B cell (primary cell): ENCODE measurements around the gene RRM1. TPM values are rescaled to one million over a fixed set of nuclear protein-coding genes. Genes with fewer than 3 reads are reported as not detected.

Experiments
- ATAC-seq: fragments of 200-7000 bp; cut with Tn5 transposase; one replicate; pipeline ENCODE4 v1.10.0; 2021; ENCODE audit warnings: low read depth, mild to moderate bottlenecking, moderate number of reproducible peaks, moderate library complexity
- CTCF ChIA-PET: fragments of 350-600 bp; sonication (Branson Sonifier 250); formaldehyde crosslinking; loops from one replicate; lab custom pipeline; 2021; ENCODE audit warnings: antibody characterized with exemption, inconsistent platforms; lab: Charles Lee
- POLR2A ChIA-PET: fragments of 350-600 bp; sonication (Branson Sonifier 250); formaldehyde crosslinking; loops from one replicate; lab custom pipeline; 2021; ENCODE audit warnings: antibody characterized with exemption; lab: Charles Lee
- DNase-seq: peaks from one replicate; pipeline ENCODE4 v3.0.0; 2013
- H2AFZ ChIP-seq: 2 replicates; pipeline ENCODE4 v1.6.1; 2012; ENCODE audit warnings: mild to moderate bottlenecking, low read depth, low read length; ENCODE audit not compliant: insufficient read depth, poor library complexity, severe bottlenecking
- H3K27ac ChIP-seq, 2 donors: 1 replicate in 1 of 2; 2 replicates in 1 of 2; pipeline ENCODE4 v1.5.1; 2012 to 2013; ENCODE audit warnings: low read length in 2 of 2, mild to moderate bottlenecking in 2 of 2, moderate library complexity in 1 of 2
- H3K27me3 ChIP-seq, 4 experiments: fragments of 200-600 bp in 1 of 4; sonication (generic) in 1 of 4; replicated peaks in 1 of 4; 1 replicate in 2 of 4; 2 replicates in 2 of 4; pipeline versions ENCODE4 v1.6.1 to v1.7.0; 2013 to 2016; ENCODE audit warnings: low read length in 3 of 4, mild to moderate bottlenecking in 2 of 4, mixed read lengths in 1 of 4, moderate library complexity in 1 of 4; ENCODE audit not compliant: insufficient read depth in 4 of 4, control insufficient read depth in 3 of 4; ENCODE audit errors: control extremely low read depth in 1 of 4
- H3K36me3 ChIP-seq, 2 experiments: replicated peaks in 1 of 2; 1 replicate in 1 of 2; 2 replicates in 1 of 2; pipeline versions ENCODE4 v1.6.1 to v1.7.1; 2013; ENCODE audit warnings: low read length in 1 of 2; ENCODE audit not compliant: insufficient read depth in 2 of 2, control insufficient read depth in 1 of 2; ENCODE audit errors: control extremely low read depth in 1 of 2, extremely low read depth in 1 of 2
- H3K4me1 ChIP-seq, 2 donors: fragments of 200-600 bp in 1 of 2; sonication (generic) in 1 of 2; 1 replicate in 1 of 2; 2 replicates in 1 of 2; pipeline versions ENCODE4 v1.5.1 to v1.6.1; 2013 to 2017; ENCODE audit warnings: low read length in 2 of 2; ENCODE audit not compliant: control insufficient read depth in 2 of 2, insufficient read depth in 2 of 2
- H3K4me2 ChIP-seq: replicated peaks from 2 replicates; pipeline ENCODE3; 2012; ENCODE audit warnings: mild to moderate bottlenecking, low read depth, low read length; ENCODE audit not compliant: poor library complexity, severe bottlenecking
- H3K4me3 ChIP-seq, 5 experiments: fragments of 200-600 bp in 1 of 5; sonication (generic) in 1 of 5; 1 replicate in 3 of 5; 2 replicates in 2 of 5; pipeline versions ENCODE4 v1.5.1 to v1.7.0; 2011 to 2016; ENCODE audit warnings: low read length in 4 of 5, mild to moderate bottlenecking in 4 of 5, low read depth in 2 of 5, control low read depth in 1 of 5, moderate library complexity in 1 of 5; ENCODE audit not compliant: insufficient read depth in 1 of 5; ENCODE audit errors: control extremely low read depth in 1 of 5, extremely low read depth in 1 of 5
- H3K79me2 ChIP-seq: fragments of 200-600 bp; sonication (generic); one replicate; pipeline ENCODE4 v1.6.0; 2016; ENCODE audit warnings: low read length; ENCODE audit not compliant: control insufficient read depth, insufficient read depth
- H3K9ac ChIP-seq: fragments of 200-600 bp; sonication (generic); 2 replicates; pipeline ENCODE4 v1.6.1; 2017; ENCODE audit warnings: mild to moderate bottlenecking, low read length, moderate library complexity
- H3K9me3 ChIP-seq, 3 donors: one replicate each; pipeline versions ENCODE4 v1.6.1 to v1.7.1; 2013; ENCODE audit warnings: low read length in 2 of 3; ENCODE audit not compliant: control insufficient read depth in 2 of 3, insufficient read depth in 1 of 3; ENCODE audit errors: control extremely low read depth in 1 of 3
- H4K20me1 ChIP-seq: 2 replicates; pipeline ENCODE4 v1.6.0; 2012; ENCODE audit warnings: mild to moderate bottlenecking, low read length; ENCODE audit not compliant: insufficient read depth, control insufficient read depth, poor library complexity, severe bottlenecking
- H3K27ac Mint-ChIP-seq: one replicate; pipeline ENCODE4 v1.8.0; 2021; ENCODE audit warnings: mixed read lengths
- H3K27me3 Mint-ChIP-seq: one replicate; pipeline ENCODE4 v1.8.0; 2021; ENCODE audit warnings: mixed read lengths
- H3K4me1 Mint-ChIP-seq: one replicate; pipeline ENCODE4 v1.8.0; 2021; ENCODE audit warnings: mixed read lengths
- H3K4me3 Mint-ChIP-seq: one replicate; pipeline ENCODE4 v1.8.0; 2021; ENCODE audit warnings: mixed read lengths
- H3K9me3 Mint-ChIP-seq: one replicate; pipeline ENCODE4 v1.8.0; 2022; ENCODE audit warnings: mixed read lengths; ENCODE audit not compliant: insufficient read depth
- EZH2 ChIP-seq: IDR thresholded peaks from 2 replicates; pipeline ENCODE4 v1.6.1; 2012; ENCODE audit warnings: borderline replicate concordance, low read depth, mild to moderate bottlenecking, moderate library complexity, low read length; ENCODE audit not compliant: insufficient read depth, poor library complexity, severe bottlenecking
- WGBS: methylation state at CpG from one replicate; pipeline ENCODE4 v1.1.5; 2013; ENCODE audit warnings: missing lambda C conversion rate; ENCODE audit not compliant: insufficient coverage; 5-methylcytosine and 5-hydroxymethylcytosine counted together
- intact Hi-C: fragments of 100-400 bp; cut with micrococcal nuclease; formaldehyde crosslinking; loops from one replicate; pipeline ENCODE4 v1.10.0; 2022
- polyA plus RNA-seq: library from polyadenylated mRNA; depleted of rRNA; stranded (reverse); fragments of >200 nt; gene quantifications from 2 replicates; pipeline ENCODE4 v1.2.3, GENCODE V29; 2012
- total RNA-seq, 2 donors: library from RNA; stranded (reverse); fragments of 120-200 nt in 1 of 2; gene quantifications; 1 replicate in 1 of 2; 2 replicates in 1 of 2; pipeline versions ENCODE4 v1.2.3 to v1.2.4, GENCODE V29; 2013 to 2022
- TF ChIP-seq, protein P1 (sequence below): fragments of 200-600 bp; IDR thresholded peaks from one replicate; pipeline ENCODE4 v1.8.0; 2022; ENCODE audit warnings: antibody characterized with exemption, mild to moderate bottlenecking

The RRM1 gene
- total and polyA plus RNA-seq, 2 donors (not counting 1 experiment from before 2014, with no cell fraction given) = 6.0 to 24.5 TPM

DNA sequence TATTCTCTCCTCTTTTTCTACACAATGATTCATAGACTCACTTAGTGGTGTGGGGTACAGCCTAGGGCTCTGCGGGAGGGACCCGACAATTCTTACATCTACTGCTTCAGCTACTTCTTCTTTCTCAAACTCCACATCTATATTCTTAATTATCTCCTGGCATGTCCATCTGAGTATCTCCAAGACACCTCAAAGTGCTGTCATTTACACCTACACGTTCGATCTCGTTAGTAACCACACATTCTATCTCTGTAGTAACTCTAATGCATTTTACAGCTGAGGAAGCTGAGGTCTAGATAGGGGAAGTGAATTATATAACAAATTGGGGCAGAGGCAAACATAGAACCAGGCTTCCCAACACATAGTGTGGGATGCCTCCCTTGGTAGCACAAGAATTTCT is 27.7 kb upstream of the RRM1 start:
- no CpG with 5 or more reads among the region's 5 CpGs for WGBS
- Histone ChIP-seq H3K4me1 (peaks cover 18 to 26% of the 10 kb centered on the region in 2 donors), H3K27me3 (no peaks in the 10 kb centered on the region), H3K4me2 (no peak overlapping the region), H2AFZ (no peak overlapping the region), H3K79me2 (peaks cover 12% of the 10 kb centered on the region), H3K36me3 (peaks cover 0 to 32% of the 10 kb centered on the region in 2 experiments), H3K9me3 (no peaks in the 10 kb centered on the region), H3K4me3 (no peak overlapping the region), H3K9ac (no peak overlapping the region), H4K20me1 (no peaks in the 10 kb centered on the region), H3K27ac (peak overlapping the region in 1 of 2 donors; percentile 0)
- intact Hi-C loops = no loop called here
- Mint-ChIP-seq H3K4me1 (peaks cover 45% of the 10 kb centered on the region), H3K27me3 (no peaks in the 10 kb centered on the region), H3K27ac (peak overlapping the region; percentile 1), H3K9me3 (no peaks in the 10 kb centered on the region), H3K4me3 (no peak overlapping the region)
- POLR2A ChIA-PET = interaction anchor here (0.6 to 1.1 kb wide), 2 partner anchors 179 to 213 kb away, joined by 4 to 5 read pairs; no protein-coding TSS in a partner anchor
- CTCF ChIA-PET = interaction anchor here (0.7 to 15.4 kb wide), 6 partner anchors 8 to 258 kb away, joined by 4 to 819 read pairs (median 5); partner anchors contain the start of genes PGAP2, RHOG and STIM1
- ATAC-seq (peak; percentile 33), DNase-seq (peak; percentile 36)
- TF ChIP-seq EZH2 = no peak
- TF ChIP-seq, protein P1, sequence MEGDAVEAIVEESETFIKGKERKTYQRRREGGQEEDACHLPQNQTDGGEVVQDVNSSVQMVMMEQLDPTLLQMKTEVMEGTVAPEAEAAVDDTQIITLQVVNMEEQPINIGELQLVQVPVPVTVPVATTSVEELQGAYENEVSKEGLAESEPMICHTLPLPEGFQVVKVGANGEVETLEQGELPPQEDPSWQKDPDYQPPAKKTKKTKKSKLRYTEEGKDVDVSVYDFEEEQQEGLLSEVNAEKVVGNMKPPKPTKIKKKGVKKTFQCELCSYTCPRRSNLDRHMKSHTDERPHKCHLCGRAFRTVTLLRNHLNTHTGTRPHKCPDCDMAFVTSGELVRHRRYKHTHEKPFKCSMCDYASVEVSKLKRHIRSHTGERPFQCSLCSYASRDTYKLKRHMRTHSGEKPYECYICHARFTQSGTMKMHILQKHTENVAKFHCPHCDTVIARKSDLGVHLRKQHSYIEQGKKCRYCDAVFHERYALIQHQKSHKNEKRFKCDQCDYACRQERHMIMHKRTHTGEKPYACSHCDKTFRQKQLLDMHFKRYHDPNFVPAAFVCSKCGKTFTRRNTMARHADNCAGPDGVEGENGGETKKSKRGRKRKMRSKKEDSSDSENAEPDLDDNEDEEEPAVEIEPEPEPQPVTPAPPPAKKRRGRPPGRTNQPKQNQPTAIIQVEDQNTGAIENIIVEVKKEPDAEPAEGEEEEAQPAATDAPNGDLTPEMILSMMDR = no peak

DNA sequence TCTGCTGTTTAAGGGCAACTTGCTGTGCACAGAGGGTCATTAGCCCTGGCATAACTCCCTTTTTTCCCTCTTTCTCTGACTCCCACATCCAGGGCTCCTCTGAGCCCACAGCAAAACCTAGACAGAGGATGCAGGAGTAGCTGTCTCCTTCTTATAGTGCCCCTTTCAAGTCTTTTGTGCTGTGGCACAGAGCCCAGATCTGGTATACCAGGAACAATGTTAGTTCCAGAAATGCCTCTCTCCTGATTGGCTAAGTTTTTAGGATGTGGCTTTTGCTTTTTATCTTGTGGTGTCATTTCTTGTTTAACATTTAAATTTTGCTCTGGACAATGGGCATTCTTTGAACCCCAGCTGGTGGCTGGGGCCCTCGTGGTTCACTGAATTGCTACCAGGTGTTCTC is 25.6 kb upstream of the RRM1 start:
- Histone ChIP-seq H2AFZ (no peak overlapping the region), H3K79me2 (peaks cover 23% of the 10 kb centered on the region), H3K9ac (no peak overlapping the region), H3K4me3 (no peak overlapping the region), H3K9me3 (no peaks in the 10 kb centered on the region), H3K27me3 (no peaks in the 10 kb centered on the region), H3K36me3 (peaks cover 3 to 43% of the 10 kb centered on the region in 2 experiments), H3K4me2 (no peak overlapping the region), H3K27ac (peak overlapping the region in 1 of 2 donors; percentile 48), H4K20me1 (no peaks in the 10 kb centered on the region), H3K4me1 (peaks cover 22 to 32% of the 10 kb centered on the region in 2 donors)
- no peak for TF ChIP-seq EZH2
- TF ChIP-seq, protein P1 = no peak
- Mint-ChIP-seq H3K27ac (peak overlapping the region; percentile 28), H3K9me3 (no peaks in the 10 kb centered on the region), H3K4me3 (no peak overlapping the region), H3K27me3 (no peaks in the 10 kb centered on the region), H3K4me1 (peaks cover 50% of the 10 kb centered on the region)
- WGBS = no CpG with 5 or more reads among the region's 1 CpG
- ChIA-PET CTCF (interaction anchor here (0.6 to 15.4 kb wide), 4 partner anchors 8 to 260 kb away, joined by 3 to 819 read pairs (median 4); partner anchors contain the start of genes RHOG and STIM1), POLR2A (no interaction called here)
- DNase-seq (no peak), ATAC-seq (no peak)
- intact Hi-C loops = no loop called here
